Measurements from ENCODE around the gene PSMC5. TPM values are rescaled to one million over a fixed set of nuclear protein-coding genes. Genes with fewer than 3 reads are reported as not detected.

Gene PSMC5
- total RNA-seq, 1 experiment from 2014 or later: 152 TPM

GRCh38 chr17:63804328-63804727 is 22.9 kb upstream of the PSMC5 start:
- no peaks in the 10 kb centered on the region for H3K9me3 Mint-ChIP-seq
- no peak for DNase-seq (ENCODE audit: low spot score)
- H3K27me3 Mint-ChIP-seq (ENCODE audit: low read depth): no peaks in the 10 kb centered on the region
- TF ChIP-seq NR2C2 (CRISPR knock-in tag; IDR thresholded peaks at IDR 0.05): no peak
- TF ChIP-seq ZSCAN18 (CRISPR knock-in tag; IDR thresholded peaks at IDR 0.05): no peak
- TF ChIP-seq, protein P1, sequence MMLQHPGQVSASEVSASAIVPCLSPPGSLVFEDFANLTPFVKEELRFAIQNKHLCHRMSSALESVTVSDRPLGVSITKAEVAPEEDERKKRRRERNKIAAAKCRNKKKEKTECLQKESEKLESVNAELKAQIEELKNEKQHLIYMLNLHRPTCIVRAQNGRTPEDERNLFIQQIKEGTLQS (CRISPR knock-in tag; conservative IDR thresholded peaks at IDR 0.05): no peak
- H3K4me3 Mint-ChIP-seq: no peak overlapping the region
- H3K4me1 Mint-ChIP-seq: no peaks in the 10 kb centered on the region
- ChIA-PET CTCF (interaction anchor here (1.2 to 1.6 kb wide), 2 partner anchors 182 to 379 kb away, joined by 3 to 4 read pairs; partner anchors contain the start of gene MAP3K3), POLR2A (no interaction called here)
- ATAC-seq: no peak
- no peak overlapping the region for H3K27ac Mint-ChIP-seq
- peaks cover 81% of the 10 kb centered on the region for H3K36me3 Mint-ChIP-seq

DNA sequence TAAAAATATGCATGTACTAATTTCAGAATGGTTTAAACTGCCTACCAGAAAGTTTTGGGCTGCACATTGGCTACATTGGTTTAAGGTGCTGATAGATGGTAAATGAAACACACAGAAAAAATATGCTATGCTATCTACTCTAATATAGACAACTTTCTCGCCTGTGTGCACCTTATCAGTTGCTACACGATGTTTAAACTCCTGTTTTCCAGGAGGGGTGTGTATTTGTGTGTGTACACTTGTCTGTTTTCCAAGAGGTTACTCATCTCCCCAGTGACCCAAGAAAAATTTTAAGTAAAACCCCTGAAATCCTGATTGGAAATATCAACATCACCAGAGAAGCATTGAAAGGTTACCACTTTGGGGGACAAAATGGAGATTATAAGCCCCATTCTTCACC is 21.6 kb upstream of the PSMC5 start:
- H3K27me3 Mint-ChIP-seq (ENCODE audit: low read depth): no peaks in the 10 kb centered on the region
- TF ChIP-seq, protein P2, sequence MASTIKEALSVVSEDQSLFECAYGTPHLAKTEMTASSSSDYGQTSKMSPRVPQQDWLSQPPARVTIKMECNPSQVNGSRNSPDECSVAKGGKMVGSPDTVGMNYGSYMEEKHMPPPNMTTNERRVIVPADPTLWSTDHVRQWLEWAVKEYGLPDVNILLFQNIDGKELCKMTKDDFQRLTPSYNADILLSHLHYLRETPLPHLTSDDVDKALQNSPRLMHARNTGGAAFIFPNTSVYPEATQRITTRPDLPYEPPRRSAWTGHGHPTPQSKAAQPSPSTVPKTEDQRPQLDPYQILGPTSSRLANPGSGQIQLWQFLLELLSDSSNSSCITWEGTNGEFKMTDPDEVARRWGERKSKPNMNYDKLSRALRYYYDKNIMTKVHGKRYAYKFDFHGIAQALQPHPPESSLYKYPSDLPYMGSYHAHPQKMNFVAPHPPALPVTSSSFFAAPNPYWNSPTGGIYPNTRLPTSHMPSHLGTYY (CRISPR knock-in tag; IDR thresholded peaks at IDR 0.05): no peak
- TF ChIP-seq CTCF (IDR thresholded peaks at IDR 0.05) (no peak), NR1H2 (CRISPR knock-in tag; IDR thresholded peaks at IDR 0.05) (no peak), MYBL2 (CRISPR knock-in tag; IDR thresholded peaks at IDR 0.05) (no peak), NFE2L1 (CRISPR knock-in tag; IDR thresholded peaks at IDR 0.05) (no peak), TP53 (CRISPR knock-in tag; IDR thresholded peaks at IDR 0.05) (no peak), ZNF396 (CRISPR knock-in tag; IDR thresholded peaks at IDR 0.05; ENCODE audit: borderline replicate concordance) (no peak), RORB (CRISPR knock-in tag; IDR thresholded peaks at IDR 0.05) (no peak), ZNF281 (CRISPR knock-in tag; IDR thresholded peaks at IDR 0.05) (no peak), USF2 (CRISPR knock-in tag; IDR thresholded peaks at IDR 0.05) (no peak), RELA (CRISPR knock-in tag; IDR thresholded peaks at IDR 0.05; ENCODE audit: borderline replicate concordance) (no peak), ZNF671 (CRISPR knock-in tag; IDR thresholded peaks at IDR 0.05) (no peak), NFYB (CRISPR knock-in tag; conservative IDR thresholded peaks at IDR 0.05; ENCODE audit: low read depth) (no peak), ZNF263 (CRISPR knock-in tag; IDR thresholded peaks at IDR 0.05; ENCODE audit: low read depth) (no peak)
- TF ChIP-seq, protein P3, sequence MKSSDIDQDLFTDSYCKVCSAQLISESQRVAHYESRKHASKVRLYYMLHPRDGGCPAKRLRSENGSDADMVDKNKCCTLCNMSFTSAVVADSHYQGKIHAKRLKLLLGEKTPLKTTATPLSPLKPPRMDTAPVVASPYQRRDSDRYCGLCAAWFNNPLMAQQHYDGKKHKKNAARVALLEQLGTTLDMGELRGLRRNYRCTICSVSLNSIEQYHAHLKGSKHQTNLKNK (CRISPR knock-in tag; IDR thresholded peaks at IDR 0.05): no peak
- TF ChIP-seq, protein P4, sequence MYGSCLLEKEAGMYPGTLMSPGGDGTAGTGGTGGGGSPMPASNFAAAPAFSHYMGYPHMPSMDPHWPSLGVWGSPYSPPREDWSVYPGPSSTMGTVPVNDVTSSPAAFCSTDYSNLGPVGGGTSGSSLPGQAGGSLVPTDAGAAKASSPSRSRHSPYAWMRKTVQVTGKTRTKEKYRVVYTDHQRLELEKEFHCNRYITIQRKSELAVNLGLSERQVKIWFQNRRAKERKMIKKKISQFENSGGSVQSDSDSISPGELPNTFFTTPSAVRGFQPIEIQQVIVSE (CRISPR knock-in tag; IDR thresholded peaks at IDR 0.05; ENCODE audit: borderline replicate concordance): no peak
- TF ChIP-seq, protein P5, sequence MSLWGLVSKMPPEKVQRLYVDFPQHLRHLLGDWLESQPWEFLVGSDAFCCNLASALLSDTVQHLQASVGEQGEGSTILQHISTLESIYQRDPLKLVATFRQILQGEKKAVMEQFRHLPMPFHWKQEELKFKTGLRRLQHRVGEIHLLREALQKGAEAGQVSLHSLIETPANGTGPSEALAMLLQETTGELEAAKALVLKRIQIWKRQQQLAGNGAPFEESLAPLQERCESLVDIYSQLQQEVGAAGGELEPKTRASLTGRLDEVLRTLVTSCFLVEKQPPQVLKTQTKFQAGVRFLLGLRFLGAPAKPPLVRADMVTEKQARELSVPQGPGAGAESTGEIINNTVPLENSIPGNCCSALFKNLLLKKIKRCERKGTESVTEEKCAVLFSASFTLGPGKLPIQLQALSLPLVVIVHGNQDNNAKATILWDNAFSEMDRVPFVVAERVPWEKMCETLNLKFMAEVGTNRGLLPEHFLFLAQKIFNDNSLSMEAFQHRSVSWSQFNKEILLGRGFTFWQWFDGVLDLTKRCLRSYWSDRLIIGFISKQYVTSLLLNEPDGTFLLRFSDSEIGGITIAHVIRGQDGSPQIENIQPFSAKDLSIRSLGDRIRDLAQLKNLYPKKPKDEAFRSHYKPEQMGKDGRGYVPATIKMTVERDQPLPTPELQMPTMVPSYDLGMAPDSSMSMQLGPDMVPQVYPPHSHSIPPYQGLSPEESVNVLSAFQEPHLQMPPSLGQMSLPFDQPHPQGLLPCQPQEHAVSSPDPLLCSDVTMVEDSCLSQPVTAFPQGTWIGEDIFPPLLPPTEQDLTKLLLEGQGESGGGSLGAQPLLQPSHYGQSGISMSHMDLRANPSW (CRISPR knock-in tag; conservative IDR thresholded peaks at IDR 0.05; ENCODE audit: low read depth): no peak
- no peak for DNase-seq (ENCODE audit: low spot score)
- no peak for ATAC-seq
- peaks cover 79% of the 10 kb centered on the region for H3K36me3 Mint-ChIP-seq
- ChIA-PET CTCF (no interaction called here), POLR2A (no interaction called here)
- 0 out of 2 replicates have a peak overlapping the region, but pooled peaks have one; percentile 9 for H3K27ac Mint-ChIP-seq
- no peak overlapping the region for H3K4me3 Mint-ChIP-seq
- no peaks in the 10 kb centered on the region for H3K9me3 Mint-ChIP-seq
- H3K4me1 Mint-ChIP-seq: no peaks in the 10 kb centered on the region

Data from WTC11 (cell line).